HG02885 (cell line): ENCODE measurements around the gene MYL1.

Experiments
- ATAC-seq: cut with Tn5 transposase; IDR thresholded peaks from one replicate; pipeline ENCODE4 v1.9.1; 2021; ENCODE audit warnings: mild to moderate bottlenecking; ENCODE audit not compliant: unreplicated experiment, poor library complexity

MYL1 gene

DNA sequence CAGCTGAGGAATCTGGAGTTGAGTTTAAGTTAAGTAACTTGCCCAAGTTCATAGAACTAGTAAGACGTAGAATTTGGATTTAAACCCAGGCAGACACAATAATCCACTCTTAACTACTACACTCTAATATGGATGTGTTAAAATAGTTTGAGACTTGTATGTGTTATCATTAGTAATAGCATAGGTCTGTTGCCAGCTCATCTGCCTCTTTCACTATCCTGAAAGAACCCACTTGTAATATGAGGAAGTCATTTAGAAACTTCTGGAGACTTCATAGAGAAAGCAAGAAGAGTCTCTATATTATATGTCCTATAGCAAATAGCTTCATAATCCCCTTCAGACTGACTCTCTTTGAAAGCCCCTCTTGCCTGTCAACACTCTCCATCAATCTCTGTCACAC, 46.7 kb downstream of the MYL1 start:
- ATAC-seq = no peak

DNA sequence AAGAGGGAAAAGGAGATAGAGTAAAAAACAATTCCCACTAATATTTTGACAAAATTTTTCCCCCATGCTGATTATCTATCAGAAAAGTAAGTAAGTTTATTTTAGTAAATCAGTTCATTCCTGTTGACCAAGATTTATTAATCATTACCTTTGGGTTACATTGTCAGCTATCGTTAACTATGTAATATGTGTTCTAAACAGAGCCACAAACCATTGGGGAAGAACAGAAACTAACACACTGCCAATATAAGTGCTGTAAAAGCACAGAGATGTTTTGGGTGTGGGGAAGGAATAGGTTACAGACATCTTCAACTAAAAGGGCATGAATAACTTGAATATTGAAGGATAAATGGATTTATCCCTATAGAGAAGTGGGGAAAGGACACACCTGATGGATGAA, 47.3 kb downstream of the MYL1 start:
- no peak for ATAC-seq

DNA sequence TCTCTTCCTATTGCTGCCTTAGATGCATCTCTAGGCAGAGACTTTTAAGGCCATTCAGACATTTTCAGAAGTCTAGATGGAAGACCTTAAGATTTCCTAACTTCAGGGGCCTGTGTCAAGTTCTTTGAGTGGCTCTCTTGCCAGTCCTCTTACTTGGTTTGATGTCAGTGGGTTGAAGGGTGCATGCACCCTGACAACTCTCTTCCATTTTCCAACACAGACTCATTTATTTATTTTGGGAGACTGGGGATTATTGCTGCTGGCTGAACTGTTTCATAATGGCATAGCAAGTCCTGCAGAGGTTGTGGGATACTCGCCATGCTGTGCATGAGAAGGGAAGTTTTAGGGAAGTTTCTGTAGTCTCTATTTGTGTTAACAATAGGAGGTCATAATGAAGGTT, 50.7 kb downstream of the MYL1 start:
- ATAC-seq = no peak

DNA sequence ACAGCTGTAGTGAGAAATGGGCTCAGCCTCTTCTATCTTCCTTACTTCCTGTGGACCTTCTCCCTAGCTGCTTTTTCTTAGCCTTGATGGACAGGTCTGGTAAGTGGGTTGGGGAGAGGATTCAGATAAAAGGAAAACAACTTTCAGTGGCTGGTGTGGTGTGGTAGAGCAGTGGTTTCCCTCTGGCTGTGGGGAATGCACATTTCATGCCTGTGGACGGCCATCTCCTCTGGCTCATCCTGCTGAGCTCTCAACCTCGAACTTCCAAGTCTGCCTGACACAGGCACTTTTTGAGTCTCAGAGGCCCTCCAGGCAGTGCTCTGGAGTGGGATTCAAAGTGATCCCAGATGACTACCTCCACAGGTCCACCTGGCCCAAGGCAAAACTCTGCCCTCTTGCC, 51.1 kb downstream of the MYL1 start:
- ATAC-seq = no peak

DNA sequence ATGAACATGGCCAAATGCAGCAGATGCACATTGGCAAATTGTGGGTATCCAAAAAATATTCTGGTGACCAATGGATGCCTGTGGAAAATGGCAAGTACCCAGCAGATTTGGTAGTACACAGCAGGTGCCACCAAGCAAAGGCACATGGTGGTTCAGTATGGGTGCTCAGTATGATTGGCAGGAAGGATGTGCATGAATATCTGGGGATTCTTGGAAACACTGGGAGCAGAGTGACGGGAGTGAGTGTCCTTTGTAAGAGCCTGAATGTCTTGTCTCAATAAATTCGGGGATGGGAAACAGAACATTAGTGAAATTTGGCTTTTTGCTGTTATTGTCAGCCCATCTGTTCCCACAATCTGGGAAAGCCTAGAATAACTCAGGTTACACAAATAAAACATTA, 52.9 kb downstream of the MYL1 start:
- no peak for ATAC-seq

DNA sequence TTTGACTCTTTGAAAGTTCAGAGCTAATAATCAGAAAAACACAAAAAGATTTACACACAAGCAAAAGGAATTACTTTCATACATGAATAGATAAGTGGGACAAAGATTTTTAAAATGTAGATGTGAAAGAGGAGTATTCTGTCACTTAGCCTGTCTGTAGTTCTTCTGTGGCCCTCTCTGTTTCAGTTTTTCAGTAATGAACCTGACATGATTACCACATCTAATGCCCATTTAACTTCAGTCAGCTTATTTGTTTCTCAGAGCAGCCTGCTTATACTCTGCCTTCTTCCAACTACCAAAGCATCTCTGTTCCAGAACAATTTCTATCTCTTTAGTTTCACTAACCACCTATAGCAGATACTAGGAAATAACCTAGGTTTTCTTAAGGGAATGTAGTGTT, 55.3 kb downstream of the MYL1 start:
- ATAC-seq = no peak

DNA sequence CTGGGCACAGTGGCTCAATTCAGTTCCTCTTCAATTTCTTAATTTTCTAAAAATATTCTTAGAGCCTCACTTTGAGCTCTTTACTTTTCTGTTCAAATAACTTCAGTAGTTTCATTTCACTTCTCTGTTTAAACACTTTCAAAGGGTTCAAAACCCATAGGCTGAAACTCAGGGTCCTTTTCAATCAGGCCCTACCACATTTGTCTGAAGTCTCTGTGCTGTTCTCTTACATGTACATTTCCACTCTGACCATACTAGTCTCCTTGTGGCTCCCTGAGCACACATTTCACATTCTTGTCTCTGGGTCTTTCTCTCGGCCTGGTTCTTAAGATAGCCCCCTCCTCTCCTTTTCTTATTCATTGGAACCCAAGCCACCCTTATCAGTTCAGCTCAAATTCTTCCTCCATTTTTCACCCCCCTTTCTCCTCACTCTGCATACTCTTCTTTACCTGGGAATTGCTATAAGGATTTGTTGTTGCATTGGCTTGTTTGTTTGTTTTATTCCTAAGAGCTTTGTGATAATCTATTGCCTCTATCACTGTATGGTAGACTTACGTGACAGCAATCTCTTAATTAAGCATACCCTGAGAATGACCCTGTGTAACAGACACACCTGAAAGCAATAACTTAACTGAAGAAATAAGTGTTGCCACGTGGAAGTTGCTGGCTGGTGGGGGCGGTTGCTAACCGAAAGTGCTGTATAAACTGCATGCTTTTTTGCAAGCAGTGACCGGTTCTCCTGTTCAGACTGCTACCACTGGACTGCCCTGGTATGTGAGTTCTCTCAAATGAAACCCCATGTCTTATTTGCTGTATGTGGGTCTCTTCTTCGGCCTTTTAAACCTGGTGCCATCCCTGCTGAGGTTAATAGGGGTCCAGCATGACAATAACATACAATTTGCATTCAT, 62.0 kb downstream of the MYL1 start:
- ATAC-seq = no peak

DNA sequence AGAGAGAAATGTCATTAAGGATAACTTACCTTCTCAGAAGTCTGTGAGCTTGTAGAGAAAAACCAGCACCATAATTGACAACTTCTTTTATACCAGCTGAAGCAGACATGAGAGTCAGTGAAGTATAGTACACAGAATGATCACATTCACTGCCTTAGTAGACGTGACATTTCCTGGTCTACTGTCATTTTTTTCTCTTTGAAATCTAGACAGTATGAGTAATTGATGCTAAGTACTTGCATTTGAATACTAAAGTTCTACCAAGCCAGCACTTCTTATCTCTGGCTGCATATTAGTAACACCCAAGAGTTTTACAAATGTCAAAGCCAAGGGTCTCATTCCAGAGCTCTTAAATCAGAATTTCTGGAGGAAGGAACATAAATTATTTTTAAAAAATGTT, 64.4 kb downstream of the MYL1 start:
- ATAC-seq = no peak
